HUES48 (cell line): ENCODE results near the gene EPB41L5.
"Not testable (repeated sequence)": the region's sequence is repeated elsewhere in the genome, so short reads cannot be mapped to it uniquely, and the experiment has no call there.

Experiments used
- H3K27ac ChIP-seq: one replicate; pipeline ENCODE4 v1.7.0; 2013; ENCODE audit warnings: low read depth, low read length, inconsistent platforms
- H3K27me3 ChIP-seq: 2 replicates; pipeline ENCODE4 v1.6.1; 2013; ENCODE audit warnings: mild to moderate bottlenecking, low read length; ENCODE audit not compliant: control insufficient read depth, insufficient read depth
- H3K36me3 ChIP-seq: 2 replicates; pipeline ENCODE4 v1.6.1; 2013; ENCODE audit warnings: low read length; ENCODE audit not compliant: control insufficient read depth, insufficient read depth
- H3K4me1 ChIP-seq: 2 replicates; pipeline ENCODE4 v1.6.1; 2013; ENCODE audit warnings: mild to moderate bottlenecking, low read length; ENCODE audit not compliant: control insufficient read depth, insufficient read depth
- H3K4me3 ChIP-seq: 2 replicates; pipeline ENCODE4 v1.5.1; 2013; ENCODE audit warnings: mild to moderate bottlenecking, low read depth, low read length
- H3K9ac ChIP-seq: 2 replicates; pipeline ENCODE4 v1.6.1; 2013; ENCODE audit warnings: mild to moderate bottlenecking, low read depth, low read length, moderate library complexity
- H3K9me3 ChIP-seq: 2 replicates; pipeline ENCODE4 v1.6.1; 2013; ENCODE audit warnings: low read length; ENCODE audit not compliant: control insufficient read depth, insufficient read depth

EPB41L5 gene

GRCh38 chr2:120029672-120030640, 17.1 kb downstream of the EPB41L5 start:
- Histone ChIP-seq H3K9me3 (no peaks in the 10 kb centered on the region; the same call in 1 of the 2 replicates), H3K9ac (no peak overlapping the region), H3K4me1 (peaks cover 7% of the 10 kb centered on the region), H3K27ac (no peak overlapping the region), H3K36me3 (peaks cover 3% of the 10 kb centered on the region; the same call in 1 of the 2 replicates), H3K27me3 (no peaks in the 10 kb centered on the region), H3K4me3 (no peak overlapping the region)

GRCh38 chr2:120032297-120032696, 19.4 kb downstream of the EPB41L5 start:
- Histone ChIP-seq H3K27me3 (no peaks in the 10 kb centered on the region), H3K9ac (no peak overlapping the region), H3K36me3 (no peaks in the 10 kb centered on the region; the same call in 1 of the 2 replicates), H3K4me1 (peaks cover 7% of the 10 kb centered on the region), H3K27ac (no peak overlapping the region), H3K4me3 (no peak overlapping the region), H3K9me3 (no peaks in the 10 kb centered on the region)

- H3K4me3 ChIP-seq, result no peak overlapping the region
Measured at GRCh38 chr2:120034027-120034426, 21.1 kb downstream of the EPB41L5 start.

GRCh38 chr2:120034621-120035020, 21.7 kb downstream of the EPB41L5 start:
- Histone ChIP-seq H3K36me3 (no peaks in the 10 kb centered on the region), H3K27me3 (no peaks in the 10 kb centered on the region), H3K4me1 (peaks cover 3% of the 10 kb centered on the region), H3K27ac (no peak overlapping the region), H3K4me3 (no peak overlapping the region), H3K9ac (no peak overlapping the region), H3K9me3 (no peaks in the 10 kb centered on the region)

More at GRCh38 chr2:120034027-120034426, 21.1 kb downstream of the EPB41L5 start:
- Histone ChIP-seq H3K27me3 (no peaks in the 10 kb centered on the region), H3K27ac (no peak overlapping the region), H3K36me3 (no peaks in the 10 kb centered on the region), H3K9ac (no peak overlapping the region), H3K9me3 (no peaks in the 10 kb centered on the region), H3K4me1 (peaks cover 7% of the 10 kb centered on the region)

- no peaks in the 10 kb centered on the region for H3K4me1 ChIP-seq
- H3K27ac ChIP-seq, result no peak overlapping the region
- H3K9ac ChIP-seq, result no peak overlapping the region
- H3K27me3 ChIP-seq, result no peaks in the 10 kb centered on the region
- no peak overlapping the region for H3K4me3 ChIP-seq
- H3K9me3 ChIP-seq, result no peaks in the 10 kb centered on the region
- no peaks in the 10 kb centered on the region for H3K36me3 ChIP-seq
Measured at GRCh38 chr2:120036145-120036544, 23.3 kb downstream of the EPB41L5 start.

GRCh38 chr2:120037995-120038541, 25.2 kb downstream of the EPB41L5 start:
- no peak overlapping the region for H3K27ac ChIP-seq
- no peaks in the 10 kb centered on the region for H3K9me3 ChIP-seq
- H3K4me3 ChIP-seq, result no peak overlapping the region
- no peaks in the 10 kb centered on the region for H3K4me1 ChIP-seq
- no peaks in the 10 kb centered on the region for H3K27me3 ChIP-seq
- no peak overlapping the region for H3K9ac ChIP-seq
- no peaks in the 10 kb centered on the region for H3K36me3 ChIP-seq

GRCh38 chr2:120042359-120042758, 29.5 kb downstream of the EPB41L5 start:
- no peak overlapping the region for H3K4me3 ChIP-seq

GRCh38 chr2:120044336-120044735, 31.5 kb downstream of the EPB41L5 start:
- no peak overlapping the region for H3K27ac ChIP-seq

More at GRCh38 chr2:120042359-120042758, 29.5 kb downstream of the EPB41L5 start:
- Histone ChIP-seq H3K27ac (no peak overlapping the region), H3K27me3 (no peaks in the 10 kb centered on the region), H3K9ac (no peak overlapping the region), H3K9me3 (peaks cover 16% of the 10 kb centered on the region), H3K36me3 (peaks cover 15% of the 10 kb centered on the region; the same call in 1 of the 2 replicates), H3K4me1 (no peaks in the 10 kb centered on the region)

GRCh38 chr2:120045775-120046174, 32.9 kb downstream of the EPB41L5 start:
- H3K27me3 ChIP-seq, H3K4me1 ChIP-seq, H3K4me3 ChIP-seq, H3K9ac ChIP-seq, H3K27ac ChIP-seq: not testable (repeated sequence)
- Histone ChIP-seq H3K36me3 (peaks cover 15% of the 10 kb centered on the region; the same call in 1 of the 2 replicates), H3K9me3 (peaks cover 19% of the 10 kb centered on the region)

More at GRCh38 chr2:120044336-120044735, 31.5 kb downstream of the EPB41L5 start:
- Histone ChIP-seq H3K27me3 (no peaks in the 10 kb centered on the region), H3K4me3 (no peak overlapping the region), H3K9me3 (peaks cover 16% of the 10 kb centered on the region), H3K4me1 (no peaks in the 10 kb centered on the region), H3K36me3 (peaks cover 15% of the 10 kb centered on the region; the same call in 1 of the 2 replicates), H3K9ac (no peak overlapping the region)

- not testable (repeated sequence) for H3K27ac ChIP-seq, H3K9ac ChIP-seq, H3K4me3 ChIP-seq, H3K4me1 ChIP-seq, H3K27me3 ChIP-seq
- Histone ChIP-seq H3K9me3 (peaks cover 19% of the 10 kb centered on the region), H3K36me3 (peaks cover 15% of the 10 kb centered on the region; the same call in 1 of the 2 replicates)
Measured at GRCh38 chr2:120046252-120046651, 33.4 kb downstream of the EPB41L5 start.

GRCh38 chr2:120052597-120052996, 39.7 kb downstream of the EPB41L5 start:
- H3K9me3 ChIP-seq, result peaks cover 7% of the 10 kb centered on the region; the same call in 1 of the 2 replicates
- no peaks in the 10 kb centered on the region for H3K4me1 ChIP-seq

More at GRCh38 chr2:120052597-120052996, 39.7 kb downstream of the EPB41L5 start:
- Histone ChIP-seq H3K27ac (no peak overlapping the region), H3K9ac (no peak overlapping the region), H3K36me3 (no peaks in the 10 kb centered on the region), H3K4me3 (no peak overlapping the region), H3K27me3 (no peaks in the 10 kb centered on the region)
